C4-2B (cell line): Measurements from ENCODE around the gene DAPK1.

Experiments
- CTCF ChIP-seq: fragments of 450-650 bp; conservative IDR thresholded peaks from 2 replicates; pipeline ENCODE4 v1.5.1; 2017; ENCODE audit warnings: mild to moderate bottlenecking
- ZFX ChIP-seq: fragments of 450-650 bp; IDR thresholded peaks from 2 replicates; pipeline ENCODE4 v1.6.1; 2017

- TF ChIP-seq CTCF (no peak), ZFX (no peak)
Observed at GRCh38 chr9:87524061-87524460, 26.4 kb downstream of the DAPK1 start.
